NCI-H2107 (cell line): Measurements from ENCODE around the gene TPM1.

Experiments
- DNase-seq: peaks from one replicate; lab custom pipeline; 2025; lab: John Stamatoyannopoulos, UW

The TPM1 gene

DNA sequence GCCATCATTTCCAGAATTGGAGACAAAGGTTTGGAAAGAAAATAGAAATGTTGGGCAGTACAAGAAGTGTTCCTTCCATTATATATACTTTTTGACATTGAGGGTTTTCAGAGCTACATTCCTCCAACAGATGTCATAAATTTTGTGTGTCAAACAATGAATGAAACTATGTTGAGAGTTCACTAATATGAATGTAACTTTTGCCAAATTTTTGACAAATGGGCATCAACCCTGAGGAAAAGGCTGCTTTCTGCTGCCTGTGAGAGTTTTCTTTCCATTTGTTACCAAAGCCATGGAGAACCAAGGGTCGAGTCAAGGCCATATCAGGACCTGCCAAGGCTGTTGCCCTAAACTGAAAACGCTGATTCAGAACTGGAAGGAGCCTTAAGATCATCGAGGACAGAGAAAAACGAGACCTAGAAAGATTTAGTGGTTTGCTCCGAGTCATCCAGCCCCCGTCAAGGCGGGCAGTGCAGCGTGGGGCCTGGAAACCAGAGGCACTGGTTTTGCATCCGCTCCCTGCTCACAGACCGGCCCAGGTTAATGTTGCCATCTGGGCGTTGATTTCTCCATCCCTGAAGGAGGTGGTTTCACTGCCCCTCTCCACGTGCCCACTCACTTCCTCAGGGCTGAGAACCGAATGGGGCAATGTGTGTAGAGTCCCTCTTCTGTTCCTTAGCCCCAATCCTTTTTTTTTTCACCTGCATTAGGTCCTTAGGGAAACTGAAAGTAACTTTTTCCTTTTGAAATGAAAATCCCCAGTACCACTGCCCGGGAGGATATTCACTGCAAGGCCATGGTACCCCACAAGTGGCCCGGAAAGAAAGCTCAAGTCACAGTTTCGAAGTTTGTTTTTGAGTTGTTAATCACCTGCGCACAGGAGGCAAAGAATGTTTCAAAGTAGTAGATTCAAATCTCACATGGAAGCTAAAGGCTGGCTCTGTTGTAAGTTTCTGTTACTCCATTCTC, 32.8 kb downstream of the TPM1 start:
- no peak for DNase-seq

DNA sequence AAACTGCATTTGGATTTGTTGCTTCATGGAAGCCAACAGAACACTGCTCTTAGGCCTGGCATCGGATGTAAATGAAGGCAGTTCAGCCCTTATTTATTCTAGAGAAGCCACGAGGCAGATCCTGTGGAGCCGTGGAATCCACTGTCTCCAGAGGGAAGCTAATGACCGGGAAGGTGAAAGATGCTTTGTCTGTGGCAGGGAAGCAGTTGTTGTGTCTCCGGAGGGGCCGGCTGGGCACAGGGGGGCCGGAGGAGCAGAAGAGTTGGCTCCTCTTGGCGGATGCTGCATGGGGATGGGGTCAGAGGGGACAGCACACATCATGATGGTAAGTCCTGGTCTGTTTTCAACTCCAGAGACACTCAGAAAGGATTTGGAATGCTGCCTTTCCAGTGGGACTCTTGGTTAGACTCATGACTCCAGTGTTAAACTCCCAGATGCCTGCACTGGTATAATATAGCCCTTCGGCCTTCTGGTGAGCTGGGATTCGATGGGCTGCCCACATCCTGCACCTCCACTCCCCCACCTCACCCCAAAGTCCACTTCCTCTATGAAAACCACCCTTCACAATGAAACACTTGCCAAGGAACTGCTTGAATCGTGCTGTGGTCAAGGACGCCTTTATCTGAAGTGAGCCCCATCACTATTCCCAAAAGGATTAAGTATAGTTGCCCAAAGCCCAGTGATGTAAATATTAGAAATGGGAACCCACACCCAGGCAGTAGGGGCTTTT, 33.6 kb downstream of the TPM1 start:
- DNase-seq, result no peak

DNA sequence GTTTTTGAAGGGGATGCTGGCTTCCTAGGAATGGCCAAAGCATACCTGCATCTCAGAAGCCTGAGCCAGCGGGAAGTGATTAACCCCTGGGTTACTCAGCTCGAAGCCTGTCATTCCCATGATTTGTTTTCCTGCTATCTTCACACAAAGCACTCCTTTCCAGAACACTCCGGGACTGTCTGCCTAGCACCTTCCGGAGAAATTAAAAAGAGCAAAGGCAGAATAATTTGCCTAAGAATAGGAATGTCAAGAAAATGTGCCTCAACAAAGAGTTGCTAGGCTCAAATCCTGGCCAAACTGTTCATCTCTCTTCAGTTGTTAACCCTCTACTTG, 34.1 kb downstream of the TPM1 start:
- no peak for DNase-seq

DNA sequence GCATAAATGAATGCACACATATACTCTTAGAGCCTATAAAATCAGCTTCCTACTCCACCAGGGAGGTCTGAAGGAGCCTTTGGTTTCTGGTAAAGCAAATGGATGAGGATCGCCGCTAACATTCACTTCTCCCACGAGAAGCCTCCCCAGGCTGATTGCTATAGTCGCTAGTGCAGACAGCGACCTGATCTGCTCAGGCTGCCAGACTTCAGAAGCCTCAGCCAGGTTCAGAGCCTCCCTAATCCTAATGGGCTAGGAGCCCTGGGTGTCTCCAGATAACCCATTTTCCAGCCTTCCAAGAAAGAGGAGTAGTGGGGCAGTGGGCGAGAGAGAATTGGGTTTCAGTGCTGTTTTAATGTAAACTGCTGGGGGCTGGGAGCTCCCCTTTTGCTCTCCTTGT, 35.4 kb downstream of the TPM1 start:
- no peak for DNase-seq

DNA sequence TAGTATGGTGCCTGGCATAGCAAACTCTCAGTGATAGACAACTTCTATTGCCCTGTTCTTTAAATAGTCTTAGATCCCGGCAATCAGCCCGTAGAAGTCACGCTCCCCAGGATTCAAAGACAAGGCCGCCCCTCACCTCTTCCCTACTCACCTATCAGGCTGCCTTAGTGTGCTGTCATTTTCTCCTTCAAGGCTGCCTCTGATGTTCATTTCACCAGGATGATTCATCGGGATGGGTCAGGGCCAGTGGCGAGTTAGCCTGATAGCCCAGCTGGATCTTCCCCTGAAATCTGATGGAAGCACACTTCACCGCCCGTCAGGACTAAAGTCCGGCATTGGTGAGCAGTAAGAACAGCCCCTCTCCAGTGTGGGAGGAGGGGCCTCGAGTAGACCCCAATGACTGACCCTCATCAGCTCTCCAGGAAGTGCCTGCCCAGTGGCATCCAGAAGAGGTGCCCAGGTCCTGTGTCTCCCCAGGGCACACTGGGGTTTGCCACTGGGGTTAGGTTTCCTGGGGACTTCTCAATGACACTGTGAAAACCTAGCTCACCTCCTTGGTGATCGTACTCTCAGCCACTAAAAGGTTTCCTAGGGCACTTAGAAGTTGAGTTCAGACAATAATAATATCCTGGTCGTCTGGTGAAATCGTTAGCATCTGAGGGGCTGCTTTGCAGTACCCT, 37.5 kb downstream of the TPM1 start:
- DNase-seq, result no peak

DNA sequence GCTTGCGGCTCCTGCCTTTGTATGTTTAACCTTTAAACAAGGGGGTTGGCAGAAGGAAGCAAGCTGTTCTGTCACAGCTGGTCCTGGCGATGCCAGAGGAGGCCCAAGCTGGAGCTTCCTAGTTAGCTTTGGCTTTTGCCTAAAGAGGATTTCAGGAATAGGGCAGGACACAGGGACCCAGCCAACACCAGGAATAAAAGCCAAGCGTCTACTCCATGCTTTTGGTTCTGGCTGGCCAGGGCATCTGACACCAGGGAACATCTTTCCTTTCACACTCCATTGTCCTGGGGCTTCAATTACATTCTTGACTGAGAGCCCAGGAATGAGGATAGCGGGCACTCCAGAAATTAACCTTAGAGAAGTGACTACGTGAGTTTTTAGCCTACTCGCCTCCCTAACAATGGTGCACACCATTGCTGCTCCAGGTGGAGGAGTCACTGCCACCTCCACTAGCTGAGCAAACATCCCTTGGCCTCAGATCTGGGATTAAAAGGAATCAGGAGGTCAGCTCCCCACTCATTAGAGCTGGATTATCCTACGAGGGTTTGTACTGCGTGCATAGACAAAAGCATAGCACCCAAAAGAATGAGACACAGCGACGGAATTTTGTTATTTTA, 38.2 kb downstream of the TPM1 start:
- no peak for DNase-seq

DNA sequence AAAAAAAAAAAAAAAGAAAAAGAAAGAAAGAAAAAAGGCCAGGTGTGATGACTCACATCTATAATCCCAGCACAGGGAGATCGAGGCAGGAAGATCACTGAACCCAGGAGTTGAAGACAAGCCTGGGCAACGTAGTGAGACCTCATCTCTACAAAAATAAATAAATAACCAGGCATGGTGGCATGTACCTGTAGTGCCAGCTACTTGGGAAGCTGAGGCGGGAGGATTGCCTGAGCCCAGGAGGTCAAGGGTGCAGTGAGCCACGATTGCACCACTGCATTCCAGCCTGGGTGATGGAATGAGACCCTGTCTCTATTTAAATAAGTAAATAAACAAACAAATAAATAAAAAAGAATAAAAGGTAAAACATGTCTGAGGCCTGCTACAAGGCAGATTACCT, 39.8 kb downstream of the TPM1 start:
- DNase-seq, result no peak

DNA sequence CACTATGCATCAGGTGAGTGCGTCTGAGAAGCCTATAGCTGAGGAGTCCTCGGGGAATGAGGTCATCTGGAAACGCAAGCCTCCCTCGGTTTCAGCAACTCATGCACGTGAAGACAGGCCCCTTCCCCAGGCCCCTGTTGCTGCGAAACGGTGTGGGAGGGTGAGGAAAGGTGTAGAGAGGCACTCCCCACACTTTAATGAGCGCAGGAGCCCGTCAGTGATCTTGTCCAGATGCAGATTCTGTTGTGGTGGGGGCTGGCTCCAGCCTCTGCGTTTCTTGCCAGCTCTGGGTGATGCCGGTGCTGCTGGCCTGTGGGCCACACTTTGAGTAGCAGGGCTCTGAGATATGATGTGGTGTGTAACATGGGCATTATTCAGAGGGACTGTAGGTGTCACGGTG, 40.5 kb downstream of the TPM1 start:
- DNase-seq, result no peak

DNA sequence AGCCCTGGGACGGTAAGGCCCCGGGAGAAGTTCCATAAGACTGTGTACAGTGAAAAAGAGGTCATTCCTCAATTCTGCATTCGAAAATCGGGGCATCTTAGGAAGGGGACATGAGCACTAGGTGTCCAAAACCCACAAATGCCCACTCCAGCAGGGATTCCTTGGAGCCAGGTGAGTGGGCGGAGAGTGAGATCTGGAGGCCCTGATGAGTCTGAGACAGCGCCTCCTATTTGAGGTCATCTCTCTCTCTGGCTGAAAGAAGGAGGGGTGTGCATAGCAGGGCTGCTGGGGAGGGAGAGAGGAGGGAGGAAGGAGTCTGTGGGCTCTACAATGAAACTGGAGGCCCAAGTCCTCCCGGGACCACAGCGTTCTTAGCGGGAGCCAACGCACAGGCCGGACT, 41.0 kb downstream of the TPM1 start:
- DNase-seq, result no peak

DNA sequence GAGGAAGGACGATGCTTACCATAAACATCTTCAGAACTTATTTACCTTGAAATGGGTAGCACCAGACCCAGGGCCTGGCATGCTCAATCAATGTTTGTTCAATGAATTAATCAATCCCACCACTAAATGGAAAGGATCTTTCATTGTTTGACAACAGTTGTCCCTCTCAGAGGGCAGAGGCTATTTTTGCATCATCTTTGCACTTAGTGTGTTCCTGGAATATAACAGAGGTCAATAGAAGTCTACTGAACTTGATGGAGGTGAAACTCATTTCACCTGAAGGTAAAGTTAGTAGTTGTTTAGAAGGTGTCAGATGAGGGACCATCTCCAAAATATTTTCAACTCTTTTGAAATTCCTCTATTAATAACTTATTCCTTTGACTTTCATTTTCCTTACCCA, 42.3 kb downstream of the TPM1 start:
- DNase-seq, result no peak

DNA sequence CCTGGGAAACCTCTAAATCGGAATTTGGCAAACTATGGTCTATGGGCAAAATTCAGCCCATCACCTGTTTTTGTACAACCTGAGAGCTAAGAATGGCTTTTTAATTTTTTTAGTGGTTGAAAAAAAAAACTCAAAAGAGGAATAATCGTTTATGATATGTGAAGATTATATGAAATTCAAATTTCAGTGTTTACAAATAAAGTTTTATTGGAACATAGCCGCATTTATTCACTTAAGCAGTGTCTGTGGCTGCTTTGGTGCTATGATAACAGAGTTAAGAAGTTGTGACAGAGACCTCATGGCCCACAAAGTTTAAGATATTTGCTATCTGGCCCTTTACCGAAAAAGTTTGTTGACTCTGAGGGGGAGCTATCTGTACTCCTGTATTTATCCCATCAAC, 42.7 kb downstream of the TPM1 start:
- no peak for DNase-seq

DNA sequence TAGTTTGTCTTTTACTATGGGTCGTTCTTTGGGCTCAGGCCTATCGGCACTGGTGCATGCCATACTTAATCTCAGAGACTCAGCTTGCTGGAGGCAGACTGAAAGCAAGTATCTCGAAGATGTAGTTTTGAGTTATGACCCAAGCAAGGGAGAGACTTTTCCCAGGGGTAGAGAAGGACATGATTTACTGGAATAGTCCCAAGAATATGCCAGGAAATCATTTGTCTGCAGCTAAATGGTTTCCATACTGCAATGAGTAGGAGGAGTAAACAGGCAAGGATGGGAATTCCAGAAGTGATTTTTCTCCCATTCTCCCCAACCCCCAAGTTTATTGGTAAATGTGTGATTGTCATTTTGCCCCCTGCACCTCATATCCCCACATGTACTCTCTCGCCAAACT, 43.7 kb downstream of the TPM1 start:
- no peak for DNase-seq

DNA sequence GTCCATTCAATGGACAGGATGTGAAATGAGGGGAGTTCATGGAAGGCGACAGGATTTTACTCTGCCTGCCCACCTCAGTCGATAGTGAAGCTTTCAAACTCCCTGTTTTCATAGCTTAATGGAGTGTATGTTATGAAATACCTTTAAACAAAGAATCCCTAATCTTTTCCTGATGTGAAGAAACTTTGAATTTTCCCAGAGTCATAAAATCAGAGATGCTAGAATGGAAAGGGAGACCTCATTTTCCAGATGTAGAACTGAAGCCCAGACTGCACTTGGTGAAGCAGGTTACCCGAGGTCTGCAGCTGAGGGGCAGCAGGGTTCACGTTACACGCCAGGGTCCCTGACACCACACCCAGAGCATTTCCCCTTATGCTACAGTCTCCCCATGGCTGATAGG, 44.4 kb downstream of the TPM1 start:
- no peak for DNase-seq

DNA sequence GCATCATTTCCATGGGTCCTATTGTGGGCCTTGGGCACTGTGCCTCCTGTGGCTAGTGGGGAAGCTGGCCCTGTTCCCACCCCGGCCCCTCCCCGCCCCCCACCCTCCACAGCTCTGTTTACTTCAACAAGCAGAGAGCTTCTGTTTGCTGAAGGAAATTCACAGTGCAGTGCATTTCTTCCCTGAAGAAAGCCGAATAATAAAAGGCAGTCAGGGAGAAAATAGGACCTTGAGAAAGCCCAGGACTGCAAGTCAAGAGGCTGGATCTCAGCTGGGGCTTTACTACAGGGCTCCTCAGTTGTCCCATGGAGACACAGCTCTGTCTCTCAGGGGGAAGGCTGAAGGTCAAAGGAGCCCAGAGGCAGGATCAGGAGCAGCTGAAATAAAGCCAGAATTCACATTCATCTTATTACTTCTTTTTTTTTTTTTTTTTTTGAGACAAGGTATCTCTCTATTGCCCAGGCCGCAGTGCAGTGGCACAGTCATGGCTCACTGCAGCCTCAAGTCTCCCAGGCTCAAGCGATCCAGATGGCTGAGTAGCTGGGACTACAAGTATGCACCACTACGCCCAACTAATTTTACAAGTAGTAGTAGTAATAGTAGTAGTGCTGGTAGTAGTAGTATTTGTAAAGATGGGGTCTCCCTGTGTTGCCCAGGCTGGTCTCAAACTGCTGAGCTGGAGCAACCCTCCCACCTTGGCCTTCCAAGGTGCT, 46.1 kb downstream of the TPM1 start:
- DNase-seq, result no peak

DNA sequence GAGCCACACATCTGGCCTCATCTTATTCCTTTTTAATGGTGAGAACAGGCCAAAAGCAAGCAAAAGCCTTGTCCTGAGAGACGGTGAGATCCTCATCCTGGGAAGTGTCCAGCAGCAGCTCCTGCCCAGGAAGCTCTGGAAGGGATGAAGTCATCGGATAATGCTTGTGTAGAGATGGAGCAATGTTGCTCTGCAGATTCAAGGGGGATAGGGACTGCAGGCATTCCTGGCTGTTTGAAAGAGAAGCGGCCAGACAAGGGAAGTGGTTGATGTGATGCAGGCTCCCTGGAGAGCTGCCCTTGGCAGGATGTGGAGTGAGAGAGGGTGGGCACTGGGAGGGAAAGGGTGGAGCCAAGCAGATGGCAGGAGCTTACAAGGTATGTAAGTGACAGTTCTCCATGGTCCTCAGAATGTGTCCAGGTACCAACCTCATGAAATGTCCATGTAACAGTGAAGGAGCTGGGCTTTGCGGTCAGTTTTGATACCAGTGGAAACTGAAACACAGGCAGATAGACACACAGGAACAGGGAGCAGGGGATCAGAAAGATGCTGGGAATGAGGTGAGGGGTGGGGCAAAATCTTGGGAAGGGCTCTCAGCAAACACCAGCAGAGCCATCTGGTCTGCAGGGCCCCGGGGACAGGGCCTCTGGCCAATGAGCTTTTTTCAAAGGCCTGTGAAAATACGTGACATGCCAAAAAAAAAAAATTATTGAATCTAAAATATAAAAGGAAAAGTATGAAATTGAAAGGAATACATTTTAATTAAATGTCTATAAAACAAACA, 46.9 kb downstream of the TPM1 start:
- DNase-seq, result no peak

DNA sequence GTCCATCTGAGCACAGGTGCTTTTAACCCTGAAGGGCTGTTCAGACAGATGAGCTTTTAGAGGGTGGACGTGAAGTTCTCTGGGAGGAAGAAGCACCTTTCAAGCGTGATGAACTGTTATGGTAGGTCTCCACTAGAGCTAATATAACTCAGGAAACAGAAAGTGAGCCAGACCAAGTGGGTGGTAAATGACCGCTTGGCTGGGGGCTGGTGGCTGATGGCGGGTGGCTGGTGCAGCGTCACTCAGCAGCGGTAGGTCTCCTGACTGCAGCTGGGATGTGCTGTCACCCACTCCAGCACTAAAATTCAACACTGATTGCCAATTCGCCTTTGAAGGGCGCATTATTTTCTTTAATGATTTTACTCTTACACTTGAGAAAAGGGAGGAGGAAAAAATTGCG, 47.9 kb downstream of the TPM1 start:
- DNase-seq, result no peak

DNA sequence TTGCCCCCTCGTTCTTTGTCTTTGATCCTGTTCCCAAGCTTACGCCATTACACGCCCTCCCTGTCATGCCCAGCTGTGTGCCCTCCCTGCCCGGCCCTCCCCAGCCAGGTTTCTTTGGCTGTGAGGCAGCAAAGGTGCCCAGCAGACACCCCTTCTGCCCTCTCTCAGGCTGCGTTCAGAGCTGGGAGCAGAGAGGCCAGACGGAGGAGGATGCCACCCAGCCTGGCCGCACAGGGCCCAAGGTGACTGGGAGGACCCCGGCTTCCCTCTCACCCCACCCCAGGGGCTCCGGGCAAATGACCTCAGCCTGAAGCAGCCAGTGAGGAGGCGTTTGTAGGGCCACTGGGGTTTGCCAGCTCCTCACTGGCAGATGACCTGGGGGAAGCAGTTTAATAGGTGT, 48.3 kb downstream of the TPM1 start:
- DNase-seq, result no peak

DNA sequence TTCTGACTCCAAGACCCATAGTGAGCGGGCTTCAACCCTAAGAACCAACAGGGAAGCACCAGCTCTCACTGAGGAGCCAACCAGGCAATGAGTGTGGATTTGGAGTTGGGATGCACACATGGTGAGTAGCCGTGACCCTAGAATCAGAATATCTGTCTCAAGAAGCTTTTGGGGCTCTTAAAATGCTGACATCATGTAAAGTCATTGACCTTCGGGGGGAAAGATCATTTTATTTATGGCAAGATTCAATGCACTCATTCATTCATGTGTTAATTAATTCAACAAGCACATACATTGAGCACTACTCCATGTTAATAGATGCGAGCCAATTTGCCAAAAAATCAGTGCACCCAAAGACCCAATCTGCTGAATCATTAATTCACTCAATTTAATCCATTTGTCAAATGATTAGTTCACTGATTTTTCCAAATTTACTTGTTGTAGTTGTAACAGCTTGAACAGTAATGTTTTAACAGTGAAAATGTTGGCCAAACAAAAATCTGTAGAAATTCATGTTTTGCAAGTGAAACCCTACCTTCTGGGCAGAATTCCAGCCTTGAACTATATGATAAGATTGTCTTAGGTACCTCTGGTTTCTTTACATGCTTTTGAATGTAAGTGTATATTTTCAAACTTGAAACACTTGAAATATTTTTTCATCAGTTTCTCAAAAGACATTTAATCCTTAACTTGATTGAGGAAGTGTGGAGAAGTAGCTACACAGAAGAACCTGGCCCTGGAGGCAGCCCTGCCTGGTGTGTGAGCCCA, 49.3 kb downstream of the TPM1 start:
- no peak for DNase-seq

DNA sequence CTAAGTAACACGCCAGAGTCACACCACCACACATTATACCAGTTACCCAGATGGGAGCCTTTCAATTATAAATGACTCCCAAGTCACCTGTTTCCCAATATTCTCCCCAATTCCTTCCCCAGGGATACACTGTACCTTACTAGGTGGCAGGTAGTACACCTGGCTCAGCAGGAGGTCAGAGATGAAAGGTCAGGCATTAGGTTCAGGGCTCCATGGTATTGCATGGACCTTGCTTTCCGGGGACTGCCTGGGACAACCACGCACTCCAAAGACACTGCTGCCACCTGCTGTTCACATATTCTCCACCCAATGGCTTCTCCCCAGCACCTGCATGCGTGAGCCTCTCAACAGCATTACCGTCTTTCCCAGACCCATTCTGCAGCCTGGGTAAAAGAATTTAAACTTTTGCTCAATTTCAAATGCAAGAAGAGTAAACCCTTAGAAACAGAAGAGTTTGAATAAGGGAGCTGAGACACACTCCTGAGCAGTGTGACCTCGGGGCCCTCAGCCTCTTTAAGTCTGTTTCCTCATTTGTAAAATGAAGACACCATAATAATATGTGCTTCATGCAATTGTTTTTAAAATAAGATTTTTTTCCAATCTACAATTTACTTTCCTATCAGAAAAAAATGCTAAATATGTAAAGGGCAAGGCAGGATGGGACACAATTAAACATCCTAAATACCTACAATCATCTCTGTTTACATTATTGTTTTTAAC, 51.1 kb downstream of the TPM1 start:
- no peak for DNase-seq

DNA sequence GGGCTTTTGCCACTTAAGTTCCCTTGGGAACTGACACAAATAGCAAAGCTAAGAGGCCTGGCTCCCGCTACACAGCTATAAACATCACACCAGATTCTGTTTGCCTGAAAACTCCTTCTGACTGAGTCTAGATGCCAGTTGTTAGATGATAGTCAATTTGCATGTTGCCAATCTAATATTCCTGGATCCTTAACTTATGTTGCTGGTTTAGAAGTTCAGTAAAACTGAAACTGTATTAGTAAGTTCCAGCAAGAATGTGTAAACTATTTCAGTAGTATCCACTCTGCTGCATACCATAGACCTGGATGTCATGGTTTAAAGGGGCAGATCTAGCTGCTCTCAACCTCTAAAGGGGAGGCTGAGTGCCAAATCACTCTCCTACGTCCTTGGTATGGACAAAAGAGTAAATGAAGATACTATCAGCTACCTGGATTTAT, 52.0 kb downstream of the TPM1 start:
- no peak for DNase-seq
